Mesothelial cell of epicardium (in vitro differentiated cells): Measurements from ENCODE around the gene ROBO2. TPM values are rescaled to one million over a fixed set of nuclear protein-coding genes. Genes with fewer than 3 reads are reported as not detected.

ENCODE experiments used
- DNase-seq, 2 experiments: peaks; one replicate each; pipeline ENCODE4 v3.0.0; 2021; ENCODE audit warnings: low spot score in 2 of 2; ENCODE audit not compliant: unreplicated experiment in 2 of 2
- H3K27ac Mint-ChIP-seq: 2 replicates; pipeline ENCODE4 v1.8.0; 2021; ENCODE audit warnings: mixed read lengths
- H3K27me3 Mint-ChIP-seq: 2 replicates; pipeline ENCODE4 v1.8.0; 2021; ENCODE audit warnings: low read depth, mixed read lengths
- H3K36me3 Mint-ChIP-seq: 2 replicates; pipeline ENCODE4 v1.8.0; 2021; ENCODE audit warnings: mixed read lengths
- H3K4me1 Mint-ChIP-seq: 2 replicates; pipeline ENCODE4 v1.8.0; 2021; ENCODE audit warnings: mixed read lengths
- H3K4me3 Mint-ChIP-seq: 2 replicates; pipeline ENCODE4 v1.8.0; 2021; ENCODE audit warnings: mild to moderate bottlenecking, moderate library complexity, mixed read lengths
- H3K9me3 Mint-ChIP-seq: 2 replicates; pipeline ENCODE4 v1.8.0; 2021; ENCODE audit warnings: mixed read lengths
- total RNA-seq: library from RNA; stranded (reverse); gene quantifications from 3 replicates; pipeline ENCODE4 v1.2.1, GENCODE V29; 2021
- TF ChIP-seq, protein P1 (sequence below): fragments of 200-600 bp; sonication (generic); IDR thresholded peaks from one replicate; pipeline ENCODE4 v1.5.0; 2021; ENCODE audit warnings: antibody characterized with exemption; ENCODE audit not compliant: unreplicated experiment

Gene ROBO2
- total RNA-seq, 1 donor from 2014 or later = 82.3 TPM

DNA sequence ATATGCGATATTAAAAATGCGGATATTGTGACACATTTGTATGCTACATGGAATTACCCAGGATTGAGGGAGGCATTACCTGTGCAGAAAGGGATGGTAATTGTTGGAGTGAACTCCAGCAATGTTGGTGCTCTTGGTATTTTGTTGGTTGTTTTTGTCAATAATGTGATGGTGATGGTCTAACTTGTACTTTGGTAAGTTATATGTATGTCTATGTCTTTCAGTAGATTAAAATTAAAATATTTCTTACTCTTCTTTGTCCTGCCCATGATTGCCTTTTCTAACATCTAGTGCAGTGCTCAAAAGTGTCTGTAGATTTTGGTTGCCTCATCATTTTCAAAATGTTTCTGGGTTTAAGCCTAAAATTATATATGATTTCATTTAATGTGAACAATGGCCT, 192.7 kb downstream of the ROBO2 start:
- H3K4me3 Mint-ChIP-seq = no peak overlapping the region
- TF ChIP-seq, protein P1, sequence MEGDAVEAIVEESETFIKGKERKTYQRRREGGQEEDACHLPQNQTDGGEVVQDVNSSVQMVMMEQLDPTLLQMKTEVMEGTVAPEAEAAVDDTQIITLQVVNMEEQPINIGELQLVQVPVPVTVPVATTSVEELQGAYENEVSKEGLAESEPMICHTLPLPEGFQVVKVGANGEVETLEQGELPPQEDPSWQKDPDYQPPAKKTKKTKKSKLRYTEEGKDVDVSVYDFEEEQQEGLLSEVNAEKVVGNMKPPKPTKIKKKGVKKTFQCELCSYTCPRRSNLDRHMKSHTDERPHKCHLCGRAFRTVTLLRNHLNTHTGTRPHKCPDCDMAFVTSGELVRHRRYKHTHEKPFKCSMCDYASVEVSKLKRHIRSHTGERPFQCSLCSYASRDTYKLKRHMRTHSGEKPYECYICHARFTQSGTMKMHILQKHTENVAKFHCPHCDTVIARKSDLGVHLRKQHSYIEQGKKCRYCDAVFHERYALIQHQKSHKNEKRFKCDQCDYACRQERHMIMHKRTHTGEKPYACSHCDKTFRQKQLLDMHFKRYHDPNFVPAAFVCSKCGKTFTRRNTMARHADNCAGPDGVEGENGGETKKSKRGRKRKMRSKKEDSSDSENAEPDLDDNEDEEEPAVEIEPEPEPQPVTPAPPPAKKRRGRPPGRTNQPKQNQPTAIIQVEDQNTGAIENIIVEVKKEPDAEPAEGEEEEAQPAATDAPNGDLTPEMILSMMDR = no peak
- peaks cover 10% of the 10 kb centered on the region for H3K4me1 Mint-ChIP-seq
- H3K27me3 Mint-ChIP-seq = no peaks in the 10 kb centered on the region
- H3K27ac Mint-ChIP-seq = no peak overlapping the region
- DNase-seq = no peak
- peaks cover 15% of the 10 kb centered on the region for H3K9me3 Mint-ChIP-seq
- H3K36me3 Mint-ChIP-seq = peaks cover 8% of the 10 kb centered on the region

- peaks cover 18% of the 10 kb centered on the region for H3K9me3 Mint-ChIP-seq
- H3K27ac Mint-ChIP-seq = no peak overlapping the region
- H3K36me3 Mint-ChIP-seq = peaks cover 8% of the 10 kb centered on the region
- TF ChIP-seq, protein P1 = no peak
- peaks cover 10% of the 10 kb centered on the region for H3K4me1 Mint-ChIP-seq
- no peak overlapping the region for H3K4me3 Mint-ChIP-seq
- no peaks in the 10 kb centered on the region for H3K27me3 Mint-ChIP-seq
- DNase-seq = no peak
Observed at GRCh38 chr3:77234004-77234403, 194.1 kb downstream of the ROBO2 start.

DNA sequence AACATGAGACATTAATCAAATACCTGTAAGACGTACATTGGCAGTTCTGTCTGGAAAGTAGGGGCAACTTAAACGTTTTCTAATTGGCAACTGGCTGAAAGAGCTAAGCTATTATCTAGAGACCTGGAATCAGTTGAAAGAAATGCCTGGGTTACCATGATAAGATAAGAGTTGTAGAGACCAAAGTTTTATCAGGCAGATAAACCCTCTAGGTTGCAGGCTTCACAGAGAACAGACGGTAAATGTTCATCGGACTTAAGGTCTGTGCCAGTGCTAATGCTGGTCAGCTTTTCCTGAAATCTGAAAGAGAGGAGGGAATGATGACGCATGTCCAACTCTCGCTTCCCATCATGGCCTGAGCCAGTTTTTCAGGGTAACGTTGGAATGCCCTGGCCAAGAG, 196.2 kb downstream of the ROBO2 start:
- TF ChIP-seq, protein P1 = no peak
- Mint-ChIP-seq H3K27me3 (no peaks in the 10 kb centered on the region), H3K4me3 (no peak overlapping the region), H3K4me1 (peaks cover 10% of the 10 kb centered on the region), H3K9me3 (peaks cover 18% of the 10 kb centered on the region), H3K27ac (no peak overlapping the region), H3K36me3 (peaks cover 11% of the 10 kb centered on the region)
- DNase-seq = no peak

DNA sequence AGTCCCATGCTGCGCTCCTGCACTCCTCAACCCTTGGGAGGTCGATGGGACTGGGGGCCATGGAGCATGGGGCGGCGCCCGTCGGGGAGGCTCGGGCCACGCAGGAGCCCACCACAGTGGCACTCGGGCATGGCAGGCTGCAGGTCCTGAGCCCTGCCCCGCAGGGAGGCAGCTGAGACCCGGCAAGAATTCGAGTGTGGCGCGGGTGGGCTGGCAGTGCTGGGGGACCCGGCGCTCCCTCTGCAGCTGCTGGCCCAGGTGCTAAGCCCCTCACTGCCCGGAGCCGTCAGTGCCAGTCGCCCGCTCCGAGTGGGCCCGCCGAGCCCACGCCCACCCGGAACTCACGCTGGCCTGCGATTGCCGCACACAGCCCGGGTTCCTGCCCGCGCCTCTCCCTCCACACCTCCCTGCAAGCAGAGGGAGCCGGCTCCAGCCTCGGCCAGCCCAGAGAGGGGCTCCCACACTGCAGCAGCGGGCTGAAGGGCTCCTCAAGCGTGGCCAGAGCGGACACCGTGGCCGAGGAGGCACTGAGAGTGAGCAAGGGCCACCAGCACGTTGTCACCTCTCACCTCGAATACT, 200.3 kb downstream of the ROBO2 start:
- TF ChIP-seq, protein P1 = no peak
- Mint-ChIP-seq H3K9me3 (peaks cover 10% of the 10 kb centered on the region), H3K36me3 (peaks cover 3% of the 10 kb centered on the region), H3K27ac (no peak overlapping the region), H3K4me1 (peaks cover 6% of the 10 kb centered on the region), H3K4me3 (no peak overlapping the region), H3K27me3 (no peaks in the 10 kb centered on the region)
- no peak for DNase-seq

DNA sequence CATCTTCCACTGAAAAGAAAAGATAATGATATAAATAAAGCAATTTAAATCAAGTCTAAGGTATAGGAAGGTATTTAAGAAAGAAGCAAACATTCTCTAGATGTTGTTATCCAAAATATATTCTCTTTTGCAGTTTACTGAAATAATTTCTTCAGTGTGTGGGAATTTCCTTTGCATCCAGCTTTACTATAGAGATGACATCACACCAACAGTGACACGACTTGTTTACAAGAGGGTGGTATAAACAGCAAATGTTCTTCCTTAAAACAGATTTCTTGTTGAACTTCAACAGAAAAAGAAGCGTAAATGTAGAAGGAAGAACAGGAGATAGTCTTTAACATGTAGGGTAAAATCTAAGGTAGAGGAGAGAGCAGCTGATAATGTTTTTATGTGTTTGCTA, 202.5 kb downstream of the ROBO2 start:
- Mint-ChIP-seq H3K27me3 (no peaks in the 10 kb centered on the region), H3K4me1 (no peaks in the 10 kb centered on the region), H3K9me3 (peaks cover 15% of the 10 kb centered on the region), H3K4me3 (no peak overlapping the region), H3K27ac (no peak overlapping the region), H3K36me3 (peaks cover 3% of the 10 kb centered on the region)
- DNase-seq = no peak
- TF ChIP-seq, protein P1 = no peak

DNA sequence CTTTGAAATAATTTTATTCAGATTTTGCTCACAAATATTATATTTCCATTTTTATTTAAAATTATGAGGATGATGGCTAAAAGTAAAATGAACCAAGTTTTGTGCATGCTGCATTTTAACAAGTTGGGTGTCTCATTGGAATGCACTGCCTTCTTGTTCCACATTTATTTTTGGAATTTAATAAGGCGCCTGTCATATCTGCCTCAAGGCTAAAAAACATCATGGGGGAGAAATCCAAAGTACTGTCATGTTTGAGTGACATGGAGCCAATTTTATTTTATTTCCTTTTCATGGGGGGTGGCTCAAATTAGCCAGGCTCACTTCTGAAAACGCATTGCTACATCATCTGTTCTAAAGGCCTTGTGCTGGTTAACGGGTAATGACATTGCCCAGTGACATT, 205.1 kb downstream of the ROBO2 start:
- no peak for DNase-seq
- Mint-ChIP-seq H3K4me1 (no peaks in the 10 kb centered on the region), H3K27ac (no peak overlapping the region), H3K9me3 (peaks cover 12% of the 10 kb centered on the region), H3K36me3 (no peaks in the 10 kb centered on the region), H3K4me3 (no peak overlapping the region), H3K27me3 (no peaks in the 10 kb centered on the region)
- TF ChIP-seq, protein P1 = no peak
